Measurements from ENCODE around the gene ETS2. TPM values are rescaled to one million over a fixed set of nuclear protein-coding genes. Genes with fewer than 3 reads are reported as not detected.

ETS2 gene
- total RNA-seq, 2 donors from 2014 or later = 110 to 185 TPM

- Histone ChIP-seq H3K4me1 (no peaks in the 10 kb centered on the region), H3K9me3 (no peaks in the 10 kb centered on the region), H3K4me3 (no peak overlapping the region), H3K9ac (ENCODE audit: low read depth in 2 of 2, low read length in 2 of 2) (no peak overlapping the region), H3K27ac (no peak overlapping the region), H3K27me3 (no peaks in the 10 kb centered on the region), H3K36me3 (no peaks in the 10 kb centered on the region)
- TF ChIP-seq CTCF (IDR thresholded peaks at IDR 0.05) = no peak
- intact Hi-C loops (cut with DNase I) = no loop called here
- peak; percentile 15 for DNase-seq
Measured at GRCh38 chr21:38837806-38838461, 32.2 kb downstream of the ETS2 start.

- Histone ChIP-seq H3K27me3 (no peaks in the 10 kb centered on the region), H3K9ac (ENCODE audit: low read depth in 2 of 2, low read length in 2 of 2) (no peak overlapping the region), H3K27ac (no peak overlapping the region), H3K4me1 (no peaks in the 10 kb centered on the region), H3K4me3 (no peak overlapping the region), H3K36me3 (no peaks in the 10 kb centered on the region), H3K9me3 (no peaks in the 10 kb centered on the region)
- TF ChIP-seq CTCF (IDR thresholded peaks at IDR 0.05) = no peak
- DNase-seq = peak; percentile 10
- intact Hi-C loops (cut with DNase I) = no loop called here
Measured at GRCh38 chr21:38838598-38839327, 33.0 kb downstream of the ETS2 start.

GRCh38 chr21:38839328-38840286 lies 33.9 kb downstream of the ETS2 start:
- Histone ChIP-seq H3K36me3 (no peaks in the 10 kb centered on the region), H3K9ac (ENCODE audit: low read depth in 2 of 2, low read length in 2 of 2) (no peak overlapping the region), H3K9me3 (no peaks in the 10 kb centered on the region), H3K4me3 (no peak overlapping the region), H3K27ac (no peak overlapping the region), H3K27me3 (no peaks in the 10 kb centered on the region), H3K4me1 (no peaks in the 10 kb centered on the region)
- TF ChIP-seq CTCF (IDR thresholded peaks at IDR 0.05) = no peak
- intact Hi-C loops (cut with DNase I) = no loop called here
- peak; percentile 12 for DNase-seq

- Histone ChIP-seq H3K27ac (no peak overlapping the region), H3K9me3 (no peaks in the 10 kb centered on the region), H3K27me3 (no peaks in the 10 kb centered on the region), H3K4me3 (no peak overlapping the region), H3K4me1 (no peaks in the 10 kb centered on the region), H3K9ac (ENCODE audit: low read depth in 2 of 2, low read length in 2 of 2) (no peak overlapping the region), H3K36me3 (no peaks in the 10 kb centered on the region)
- intact Hi-C loops (cut with DNase I) = no loop called here
- no peak for TF ChIP-seq CTCF (IDR thresholded peaks at IDR 0.05)
- peak; percentile 15 for DNase-seq
Measured at GRCh38 chr21:38840456-38841300, 34.9 kb downstream of the ETS2 start.

Measured in colonic mucosa (tissue), 4 donors.